ENCODE measurements around the gene TM9SF2. TPM values are rescaled to one million over a fixed set of nuclear protein-coding genes. Genes with fewer than 3 reads are reported as not detected.

Gene TM9SF2
- total and polyA plus RNA-seq, 9 of the 15 experiments (the other 6 are each of a cell fraction or from before 2014, with no cell fraction given), result 23.3 to 83.2 (median 55.1) TPM

GRCh38 chr13:99600318-99600717 is 99.0 kb downstream of the TM9SF2 start:
- Histone ChIP-seq H3K36me3 (ENCODE audit: control insufficient read depth, insufficient read depth, low read length) (no peaks in the 10 kb centered on the region), H4K20me1 (replicated peaks; ENCODE audit: control insufficient read depth, insufficient read depth, low read length) (no peaks in the 10 kb centered on the region), H3K9me3 (replicated peaks; ENCODE audit: control insufficient read depth, insufficient read depth, low read depth, low read length) (no peaks in the 10 kb centered on the region), H3K79me2 (ENCODE audit: control insufficient read depth, insufficient read depth, low read length) (no peaks in the 10 kb centered on the region), H3K27ac (ENCODE audit: extremely low read depth, low read depth, low read length) (no peak overlapping the region), H3K9me1 (ENCODE audit: control insufficient read depth, insufficient read depth, low read length) (no peaks in the 10 kb centered on the region), H3K9ac (ENCODE audit: insufficient read depth in 1 of 2, low read depth in 2 of 2, low read length in 2 of 2) (no peak overlapping the region), H2AFZ (ENCODE audit: low read depth, low read length) (no peak overlapping the region), H3K4me3 (no peak overlapping the region), H3K4me1 (replicated peaks in 1 of 2; ENCODE audit: control insufficient read depth in 2 of 2, insufficient read depth in 2 of 2, low read length in 2 of 2) (no peaks in the 10 kb centered on the region; a peak in 1 of 5 replicates), H3K4me2 (ENCODE audit: insufficient read depth, low read length) (no peak overlapping the region), H3K27me3 (ENCODE audit: control insufficient read depth in 2 of 2, insufficient read depth in 2 of 2, low read length in 2 of 2) (no peaks in the 10 kb centered on the region)
- FAIRE-seq (no peak), ATAC-seq (peak; percentile 87), DNase-seq (ENCODE audit: extremely low read depth in 1 of 4, low spot score in 3 of 4) (peak in 2 of 4 experiments; percentile 14 to 19)
- in situ Hi-C loops (cut with MboI) (loop anchor here (10.0 kb wide), 1 partner anchor 146 kb away; no protein-coding TSS in a partner anchor), intact Hi-C loops (cut with micrococcal nuclease) (no loop called here)
- whole genome bisulfite sequencing (ENCODE audit: insufficient coverage, low coverage, missing lambda C conversion rate), result 0% methylated on average over 4 of the region's 7 CpGs
- CTCF ChIA-PET (ENCODE audit: low intra/inter-chr PET ratio), result no interaction called here
- no TSS peak for BruUV-seq (replicated peaks)
- POLR2A ChIA-PET, result no interaction called here
- TF ChIP-seq, protein P1, sequence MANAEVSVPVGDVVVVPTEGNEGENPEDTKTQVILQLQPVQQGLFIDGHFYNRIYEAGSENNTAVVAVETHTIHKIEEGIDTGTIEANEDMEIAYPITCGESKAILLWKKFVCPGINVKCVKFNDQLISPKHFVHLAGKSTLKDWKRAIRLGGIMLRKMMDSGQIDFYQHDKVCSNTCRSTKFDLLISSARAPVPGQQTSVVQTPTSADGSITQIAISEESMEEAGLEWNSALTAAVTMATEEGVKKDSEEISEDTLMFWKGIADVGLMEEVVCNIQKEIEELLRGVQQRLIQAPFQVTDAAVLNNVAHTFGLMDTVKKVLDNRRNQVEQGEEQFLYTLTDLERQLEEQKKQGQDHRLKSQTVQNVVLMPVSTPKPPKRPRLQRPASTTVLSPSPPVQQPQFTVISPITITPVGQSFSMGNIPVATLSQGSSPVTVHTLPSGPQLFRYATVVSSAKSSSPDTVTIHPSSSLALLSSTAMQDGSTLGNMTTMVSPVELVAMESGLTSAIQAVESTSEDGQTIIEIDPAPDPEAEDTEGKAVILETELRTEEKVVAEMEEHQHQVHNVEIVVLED (CRISPR knock-in tag; IDR thresholded peaks at IDR 0.05), result no peak
- TF ChIP-seq, protein P2, sequence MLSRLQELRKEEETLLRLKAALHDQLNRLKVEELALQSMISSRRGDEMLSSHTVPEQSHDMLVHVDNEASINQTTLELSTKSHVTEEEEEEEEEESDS (CRISPR knock-in tag; IDR thresholded peaks at IDR 0.05), result no peak
- TF ChIP-seq CEBPG (CRISPR knock-in tag; IDR thresholded peaks at IDR 0.05) (no peak), CEBPG (tag; conservative IDR thresholded peaks at IDR 0.05 in 1 of 2, IDR thresholded peaks at IDR 0.05 in 1 of 2) (no peak), ZSCAN32 (CRISPR knock-in tag; IDR thresholded peaks at IDR 0.05) (no peak), ZNF23 (CRISPR knock-in tag; IDR thresholded peaks at IDR 0.05) (no peak), EZH2 (IDR thresholded peaks at IDR 0.05; ENCODE audit: borderline replicate concordance, low read depth, low read length) (no peak), SMC3 (conservative IDR thresholded peaks at IDR 0.05; ENCODE audit: insufficient read depth, low read depth, low read length) (0 out of 2 replicates have a peak, but pooled peaks have one; percentile 7), KLF6 (CRISPR knock-in tag; IDR thresholded peaks at IDR 0.05; ENCODE audit: borderline replicate concordance) (no peak), ZNF444 (CRISPR knock-in tag; IDR thresholded peaks at IDR 0.05) (no peak), DPF2 (IDR thresholded peaks at IDR 0.05) (no peak), RAD21 (CRISPR knock-in tag; conservative IDR thresholded peaks at IDR 0.05 in 1 of 2, IDR thresholded peaks at IDR 0.05 in 1 of 2) (peak in 1 of 2 experiments; percentile 34; a peak in 1 of 4 replicates), ZNF12 (CRISPR knock-in tag; IDR thresholded peaks at IDR 0.05) (no peak), PPARD (CRISPR knock-in tag; IDR thresholded peaks at IDR 0.05) (no peak), MAFG (tag; conservative IDR thresholded peaks at IDR 0.05) (no peak), MYNN (IDR thresholded peaks at IDR 0.05) (no peak), MYNN (CRISPR knock-in tag; IDR thresholded peaks at IDR 0.05) (no peak)
- TF ChIP-seq, protein P3, sequence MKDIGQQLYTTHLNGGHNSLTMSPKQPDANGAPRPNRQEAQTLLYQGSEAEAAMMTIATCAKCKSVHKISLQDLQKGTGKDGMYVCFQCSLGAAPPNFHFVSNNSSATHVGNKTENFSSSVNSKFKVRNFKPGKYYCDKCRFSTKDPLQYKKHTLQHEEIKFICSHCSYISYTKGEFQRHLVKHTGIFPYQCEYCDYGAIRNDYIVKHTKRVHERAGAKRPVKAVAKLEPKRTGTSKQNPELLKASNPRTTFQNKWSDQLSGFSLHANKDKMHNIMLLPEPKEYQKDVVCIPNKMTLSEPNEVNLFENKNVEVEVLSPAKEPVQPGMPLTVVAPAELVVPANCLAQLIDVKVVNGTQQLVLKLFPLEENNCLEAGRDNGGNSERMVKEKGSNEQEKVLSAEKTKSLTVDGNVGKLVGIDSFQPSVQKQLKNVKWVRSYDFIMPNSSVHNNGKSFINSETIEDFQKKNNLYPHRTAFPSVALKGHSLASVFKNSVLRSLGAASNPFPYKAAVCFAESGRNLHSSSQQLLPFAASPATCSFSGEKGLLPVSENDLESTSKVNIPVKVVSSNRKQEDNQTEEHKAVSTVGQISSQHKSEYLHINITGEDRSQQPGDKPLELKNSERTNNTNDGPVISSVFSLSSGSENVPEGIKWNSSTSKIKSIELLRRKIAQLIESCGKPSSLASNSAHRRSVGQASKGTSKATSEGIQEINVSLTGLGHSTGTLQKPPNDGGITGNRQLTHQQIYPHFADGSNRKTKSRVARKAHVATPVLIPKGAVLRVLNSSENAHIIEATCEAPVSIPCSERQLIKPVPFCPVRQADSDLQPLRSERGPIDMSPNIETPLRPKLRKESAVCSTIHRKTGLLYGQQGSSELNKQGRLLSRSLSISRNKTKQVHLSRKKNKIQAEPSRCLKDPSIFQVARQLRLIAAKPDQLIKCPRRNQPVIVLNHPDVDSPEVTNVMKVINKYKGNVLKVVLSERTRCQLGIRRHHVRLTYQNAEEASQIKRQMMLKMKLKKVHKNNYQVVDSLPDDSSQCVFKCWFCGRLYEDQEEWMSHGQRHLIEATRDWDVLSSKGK (CRISPR knock-in tag; IDR thresholded peaks at IDR 0.05), result no peak
